Upper lobe of left lung (tissue), 6 donors: ENCODE data around the gene CACNB2. TPM values are rescaled to one million over a fixed set of nuclear protein-coding genes. Genes with fewer than 3 reads are reported as not detected.

Experiments
- ATAC-seq, 2 donors: fragments of 200-7000 bp; cut with Tn5 transposase; one replicate each; pipeline ENCODE4 v1.9.1; 2022; ENCODE audit warnings: mild to moderate bottlenecking in 2 of 2, moderate library complexity in 2 of 2; ENCODE audit not compliant: low FRiP score in 2 of 2
- DNase-seq, 2 donors: peaks; one replicate each; pipeline ENCODE4 v3.0.0-alpha.2; 2019 to 2020
- H3K27ac ChIP-seq, 4 donors: fragments of 200-600 bp; sonication (generic); one replicate each; pipeline ENCODE4 v1.5.1; 2016 to 2019
- H3K27me3 ChIP-seq, 4 donors: fragments of 200-600 bp; sonication (generic); one replicate each; pipeline ENCODE4 v1.5.1; 2017 to 2019
- H3K36me3 ChIP-seq, 4 donors: fragments of 200-600 bp; sonication (generic); one replicate each; pipeline ENCODE4 v1.5.1; 2016 to 2019
- H3K4me1 ChIP-seq, 4 donors: fragments of 200-600 bp; sonication (generic); one replicate each; pipeline ENCODE4 v1.5.1; 2018 to 2019
- H3K4me3 ChIP-seq, 4 donors: fragments of 200-600 bp; sonication (generic); one replicate each; pipeline ENCODE4 v1.5.1; 2017 to 2019; ENCODE audit warnings: mild to moderate bottlenecking in 2 of 4, moderate library complexity in 1 of 4
- H3K9me3 ChIP-seq, 4 donors: fragments of 200-600 bp; sonication (generic); one replicate each; pipeline ENCODE4 v1.5.1; 2018 to 2019
- CTCF ChIP-seq, 6 experiments: fragments of 450-650 bp in 4 of 6; fragments of 200-600 bp in 2 of 6; sonication (generic) in 2 of 6; IDR thresholded peaks; one replicate each; pipeline ENCODE4 v1.5.1; 2016 to 2019; ENCODE audit warnings: antibody characterized with exemption in 6 of 6
- EP300 ChIP-seq, 4 donors: sonication (generic); formaldehyde crosslinking; IDR thresholded peaks; one replicate each; pipeline ENCODE4 v1.5.1; 2017; ENCODE audit warnings: antibody characterized with exemption in 4 of 4, control low read depth in 2 of 4
- POLR2A ChIP-seq, 4 donors: fragments of 450-650 bp; IDR thresholded peaks; one replicate each; pipeline ENCODE4 v1.5.1; 2016 to 2017; ENCODE audit warnings: antibody characterized with exemption in 4 of 4, mild to moderate bottlenecking in 2 of 4
- POLR2AphosphoS5 ChIP-seq, 2 donors: sonication (generic); formaldehyde crosslinking; IDR thresholded peaks; one replicate each; pipeline ENCODE4 v1.5.1; 2017; ENCODE audit warnings: antibody characterized with exemption in 2 of 2
- WGBS, 2 donors: methylation state at CpG; one replicate each; pipeline ENCODE4 v1.1.5; 2017 to 2018; 5-methylcytosine and 5-hydroxymethylcytosine counted together
- total RNA-seq, 6 donors: library from RNA; depleted of rRNA in 4 of 6; stranded (reverse); fragments of >200 nt in 4 of 6; gene quantifications; one replicate each; pipeline versions ENCODE4 v1.1.0 to v1.2.1, GENCODE V29; 2016 to 2021
- donor health status: DM: no; HTN: no; CAD: no; lungs with moderate emphysema.
- donor health status: DM: no; HTN: yes; CAD: no; lungs with severe emphysema.

CACNB2 gene
- total RNA-seq, 6 donors from 2014 or later: 1.4 to 6.3 (median 2.9) TPM

GRCh38 chr10:18523025-18523424, 382.8 kb downstream of the CACNB2 start:
- Histone ChIP-seq H3K4me3 (no peak overlapping the region), H3K27me3 (no peaks in the 10 kb centered on the region), H3K9me3 (no peaks in the 10 kb centered on the region), H3K4me1 (no peaks in the 10 kb centered on the region), H3K36me3 (no peaks in the 10 kb centered on the region), H3K27ac (no peak overlapping the region)
- ATAC-seq (no peak), DNase-seq (no peak)
- 56 to 68% methylated on average over 1 of the region's 1 CpG for WGBS, 2 donors
- TF ChIP-seq POLR2A (IDR thresholded peaks at IDR 0.05) (no peak), POLR2AphosphoS5 (IDR thresholded peaks at IDR 0.05) (no peak), EP300 (IDR thresholded peaks at IDR 0.05) (no peak), CTCF (IDR thresholded peaks at IDR 0.05) (no peak)

- no peak for DNase-seq
- H3K27me3 ChIP-seq: no peaks in the 10 kb centered on the region
- WGBS, 2 donors: 76 to 89% methylated on average over 2 of the region's 2 CpGs
- H3K27ac ChIP-seq: no peak overlapping the region
- no peak overlapping the region for H3K4me3 ChIP-seq
- H3K36me3 ChIP-seq: no peaks in the 10 kb centered on the region
- no peaks in the 10 kb centered on the region for H3K9me3 ChIP-seq
- no peaks in the 10 kb centered on the region for H3K4me1 ChIP-seq
- no peak for TF ChIP-seq CTCF (IDR thresholded peaks at IDR 0.05)
- TF ChIP-seq EP300 (IDR thresholded peaks at IDR 0.05): no peak
- TF ChIP-seq POLR2AphosphoS5 (IDR thresholded peaks at IDR 0.05): no peak
- no peak for TF ChIP-seq POLR2A (IDR thresholded peaks at IDR 0.05)
- ATAC-seq: no peak
Measured at GRCh38 chr10:18523858-18524257, 383.6 kb downstream of the CACNB2 start.

- Histone ChIP-seq H3K9me3 (no peaks in the 10 kb centered on the region), H3K27me3 (no peaks in the 10 kb centered on the region), H3K4me3 (no peak overlapping the region), H3K27ac (no peak overlapping the region), H3K4me1 (no peaks in the 10 kb centered on the region), H3K36me3 (no peaks in the 10 kb centered on the region)
- DNase-seq: no peak
- no peak for TF ChIP-seq POLR2AphosphoS5 (IDR thresholded peaks at IDR 0.05)
- TF ChIP-seq CTCF (IDR thresholded peaks at IDR 0.05): no peak
- no peak for TF ChIP-seq POLR2A (IDR thresholded peaks at IDR 0.05)
- TF ChIP-seq EP300 (IDR thresholded peaks at IDR 0.05): no peak
- ATAC-seq: no peak
- 58 to 66% methylated on average over 2 of the region's 2 CpGs for WGBS, 2 donors
Measured at GRCh38 chr10:18527687-18528086, 387.5 kb downstream of the CACNB2 start.

GRCh38 chr10:18528292-18528691, 388.1 kb downstream of the CACNB2 start:
- Histone ChIP-seq H3K9me3 (no peaks in the 10 kb centered on the region), H3K4me3 (no peak overlapping the region), H3K27ac (no peak overlapping the region), H3K4me1 (no peaks in the 10 kb centered on the region), H3K27me3 (no peaks in the 10 kb centered on the region), H3K36me3 (no peaks in the 10 kb centered on the region)
- ATAC-seq (no peak), DNase-seq (no peak)
- 73 to 75% methylated on average over 3 of the region's 3 CpGs for WGBS, 2 donors
- TF ChIP-seq CTCF (IDR thresholded peaks at IDR 0.05) (no peak), EP300 (IDR thresholded peaks at IDR 0.05) (no peak), POLR2A (IDR thresholded peaks at IDR 0.05) (no peak), POLR2AphosphoS5 (IDR thresholded peaks at IDR 0.05) (no peak)

GRCh38 chr10:18532881-18533535, 392.8 kb downstream of the CACNB2 start:
- Histone ChIP-seq H3K9me3 (no peaks in the 10 kb centered on the region), H3K4me3 (no peak overlapping the region), H3K36me3 (peaks cover 0 to 17% (median 0%) of the 10 kb centered on the region in 4 donors), H3K4me1 (no peaks in the 10 kb centered on the region), H3K27me3 (no peaks in the 10 kb centered on the region), H3K27ac (no peak overlapping the region)
- no peak for DNase-seq
- WGBS, 2 donors: 86 to 89% methylated on average over 7 of the region's 7 CpGs
- no peak for TF ChIP-seq CTCF (IDR thresholded peaks at IDR 0.05)
- no peak for TF ChIP-seq POLR2AphosphoS5 (IDR thresholded peaks at IDR 0.05)
- no peak for TF ChIP-seq EP300 (IDR thresholded peaks at IDR 0.05)
- TF ChIP-seq POLR2A (IDR thresholded peaks at IDR 0.05): no peak
- no peak for ATAC-seq
